ENCODE results near the gene UBN1.
"Not testable (repeated sequence)": the region's sequence is repeated elsewhere in the genome, so short reads cannot be mapped to it uniquely, and the experiment has no call there.

The UBN1 gene

DNA sequence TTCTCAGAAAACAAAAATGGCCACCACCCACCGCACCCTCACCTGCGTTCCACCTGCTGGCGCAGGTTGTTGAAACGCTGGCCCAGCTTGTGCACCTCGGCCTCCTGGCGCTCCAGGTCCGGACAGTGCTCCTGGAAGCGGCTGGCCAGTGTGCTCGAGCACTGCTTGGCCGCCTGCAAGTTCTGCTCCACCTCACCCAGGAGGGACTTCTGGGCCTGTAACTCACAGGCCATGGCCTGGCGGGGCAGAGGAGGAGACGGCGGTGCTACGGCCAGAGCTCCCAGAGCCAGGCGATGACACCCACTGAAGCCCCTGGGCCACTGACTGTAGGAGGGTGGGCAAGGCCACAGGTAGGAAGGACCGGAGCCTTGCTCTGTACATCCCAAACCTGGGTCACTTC lies 43.4 kb downstream of the UBN1 start:
- no peak for DNase-seq

GRCh38 chr16:4891097-4891885 lies 44.0 kb downstream of the UBN1 start:
- no peak for DNase-seq

GRCh38 chr16:4891886-4892216 lies 44.6 kb downstream of the UBN1 start:
- no peak for DNase-seq

DNA sequence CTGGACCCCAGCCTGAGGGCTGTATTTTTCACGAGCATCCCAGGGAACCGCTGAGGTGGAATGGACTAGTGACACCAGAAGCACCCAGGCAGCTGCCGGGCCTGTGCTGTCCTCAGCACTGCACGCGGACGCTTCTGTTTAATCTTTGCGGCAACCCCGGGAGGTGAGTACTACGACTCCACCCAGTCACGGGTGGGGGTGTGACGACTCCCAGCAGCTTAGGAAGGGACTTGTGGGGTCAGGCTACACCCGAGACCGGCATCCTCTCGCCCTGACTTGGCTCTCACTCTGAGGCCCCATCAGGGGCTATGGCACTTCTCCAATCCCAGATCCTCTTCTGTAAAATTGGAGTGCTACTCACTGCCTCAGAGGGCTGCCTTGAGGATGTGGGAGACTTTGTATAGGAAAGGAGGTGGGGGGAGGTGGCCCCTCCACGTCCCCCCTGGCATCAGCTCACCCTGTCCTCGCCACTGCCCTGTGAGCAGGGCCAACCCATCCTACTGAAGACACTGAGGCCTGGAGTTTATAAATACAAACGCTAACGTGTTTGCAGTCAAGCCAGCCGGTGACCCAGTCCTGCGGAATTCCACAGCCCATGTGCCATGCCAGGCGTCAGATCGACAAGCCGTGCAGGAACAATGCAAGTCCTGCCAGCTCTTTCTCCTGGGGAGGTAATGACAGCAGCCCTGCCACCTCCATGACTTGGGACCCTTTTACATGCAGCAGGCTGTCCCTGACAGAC lies 45.3 kb downstream of the UBN1 start:
- no peak for DNase-seq

- DNase-seq: no peak
These were observed 46.0 kb downstream of the UBN1 start for GRCh38 chr16:4893103-4893862.

DNA sequence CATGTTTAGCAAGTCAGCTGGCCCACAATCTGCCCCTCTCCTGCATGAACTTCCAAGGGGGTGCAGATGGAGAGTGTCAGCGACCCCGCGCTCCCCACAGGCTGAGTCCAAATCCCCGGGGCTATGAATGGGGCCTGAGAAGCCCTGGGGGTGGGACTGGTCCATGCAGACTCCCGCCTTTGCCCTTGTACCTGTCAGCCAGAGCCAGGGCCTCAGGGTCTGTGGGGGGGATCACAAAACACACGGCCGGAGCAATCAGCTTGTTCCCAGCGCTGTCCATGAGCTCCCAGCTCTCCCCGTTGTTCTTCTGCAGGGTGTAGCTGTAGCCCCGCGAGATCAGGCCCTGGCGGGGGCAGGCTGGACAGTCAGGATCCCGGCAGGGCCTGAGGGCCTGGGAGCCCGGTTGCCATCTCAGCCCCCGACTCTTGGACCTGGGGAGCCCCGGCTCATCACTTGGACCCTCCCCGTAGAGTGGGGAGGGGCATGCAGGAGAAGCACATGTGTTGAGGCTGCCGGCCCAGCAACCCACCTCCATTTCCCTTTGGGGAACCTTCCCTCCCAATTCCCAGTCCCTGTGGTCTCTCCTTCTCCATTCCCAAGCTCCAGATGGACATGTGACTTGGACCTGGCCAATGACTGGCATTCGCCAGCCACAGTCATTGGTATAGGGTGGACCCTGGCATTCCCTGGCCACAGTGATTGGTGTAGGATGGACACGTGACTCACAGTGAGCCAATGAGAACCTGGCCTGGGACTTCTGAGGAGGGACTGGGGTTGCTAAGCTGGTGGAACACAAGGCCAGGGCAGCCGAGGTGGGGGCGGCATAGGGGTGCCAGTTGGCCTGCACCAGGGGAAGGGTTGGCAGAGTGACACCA lies 47.2 kb downstream of the UBN1 start:
- no peak for DNase-seq

GRCh38 chr16:4895366-4895765 lies 48.1 kb downstream of the UBN1 start:
- no peak for DNase-seq

- not testable (repeated sequence) for DNase-seq
These were observed 49.5 kb downstream of the UBN1 start for GRCh38 chr16:4896761-4897160.

DNA sequence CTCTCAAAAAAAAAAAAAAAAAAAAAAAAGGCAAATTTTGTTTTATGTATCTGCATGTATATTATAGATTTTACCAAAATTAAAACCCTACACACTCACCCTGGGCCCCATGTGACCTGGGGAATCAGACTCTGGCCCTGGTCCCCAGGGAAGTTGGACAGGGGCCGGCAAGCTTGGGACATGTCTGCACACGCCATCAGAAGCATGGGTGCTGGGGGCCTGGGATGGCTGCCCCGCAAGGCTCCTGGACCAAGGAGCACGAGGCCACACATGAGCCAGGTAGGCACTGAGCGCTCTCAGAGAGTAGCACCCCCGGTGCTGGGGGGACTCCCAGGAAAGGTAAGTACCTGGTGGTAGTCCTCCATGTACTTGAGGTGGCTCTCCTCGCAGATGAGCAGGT lies 50.0 kb downstream of the UBN1 start:
- no peak for DNase-seq

DNA sequence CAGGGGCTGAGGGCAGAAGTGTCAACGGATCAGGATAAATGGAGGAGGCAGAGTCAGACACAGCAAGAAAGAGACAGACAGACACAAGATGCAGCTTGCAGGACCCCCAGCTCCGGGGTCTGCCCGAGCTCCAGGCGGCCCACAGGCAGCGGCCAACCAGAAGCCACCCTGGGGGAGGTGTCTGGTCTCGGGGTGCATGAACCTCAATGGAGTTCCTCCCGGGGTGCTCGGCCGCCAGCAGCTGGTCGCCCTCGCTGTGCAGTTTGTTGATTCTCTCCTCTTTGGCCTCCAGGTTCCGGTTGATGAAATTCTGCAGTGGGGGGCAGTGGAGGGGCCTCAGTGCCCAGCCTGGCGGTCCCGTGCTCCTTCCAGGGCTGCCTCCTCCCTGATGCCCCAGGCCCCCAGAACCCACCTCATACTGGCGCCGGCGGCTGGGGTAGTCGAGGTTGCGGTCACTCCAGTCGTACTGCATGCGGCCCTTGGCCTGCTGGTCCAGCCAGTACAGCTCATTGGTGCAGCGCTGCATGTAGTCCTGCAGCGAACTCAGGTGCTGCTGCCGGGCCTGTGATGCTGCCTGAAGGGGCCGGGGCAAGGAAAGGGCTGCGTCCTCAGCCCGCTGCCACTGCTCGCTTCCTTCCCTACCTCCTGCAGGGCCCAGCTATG lies 51.7 kb downstream of the UBN1 start:
- no peak for DNase-seq

GRCh38 chr16:4899474-4899846 lies 52.2 kb downstream of the UBN1 start:
- DNase-seq: no peak

DNA sequence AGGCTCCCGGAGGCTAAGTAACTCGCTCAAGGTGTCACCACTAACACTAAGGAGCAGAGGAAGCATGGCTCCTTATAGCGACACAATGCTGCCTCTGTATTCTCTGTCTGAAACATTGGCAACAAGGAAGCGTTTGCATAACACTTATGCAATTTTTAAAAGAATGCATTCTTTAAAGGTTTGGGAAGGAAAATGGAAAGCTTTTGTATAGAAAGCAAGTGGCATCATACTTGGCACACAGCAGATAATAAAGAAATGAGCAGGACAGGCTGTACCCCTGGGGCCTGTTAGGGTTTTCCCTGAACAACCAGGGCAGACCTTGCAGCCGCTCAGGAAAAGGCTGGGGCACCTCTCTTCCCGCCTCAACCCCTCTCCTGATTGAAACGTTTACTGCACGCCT lies 52.8 kb downstream of the UBN1 start:
- DNase-seq: no peak

- DNase-seq: no peak
These were observed 53.5 kb downstream of the UBN1 start for GRCh38 chr16:4900750-4901149.

- DNase-seq: no peak
These were observed 54.8 kb downstream of the UBN1 start for GRCh38 chr16:4902038-4902437.

DNA sequence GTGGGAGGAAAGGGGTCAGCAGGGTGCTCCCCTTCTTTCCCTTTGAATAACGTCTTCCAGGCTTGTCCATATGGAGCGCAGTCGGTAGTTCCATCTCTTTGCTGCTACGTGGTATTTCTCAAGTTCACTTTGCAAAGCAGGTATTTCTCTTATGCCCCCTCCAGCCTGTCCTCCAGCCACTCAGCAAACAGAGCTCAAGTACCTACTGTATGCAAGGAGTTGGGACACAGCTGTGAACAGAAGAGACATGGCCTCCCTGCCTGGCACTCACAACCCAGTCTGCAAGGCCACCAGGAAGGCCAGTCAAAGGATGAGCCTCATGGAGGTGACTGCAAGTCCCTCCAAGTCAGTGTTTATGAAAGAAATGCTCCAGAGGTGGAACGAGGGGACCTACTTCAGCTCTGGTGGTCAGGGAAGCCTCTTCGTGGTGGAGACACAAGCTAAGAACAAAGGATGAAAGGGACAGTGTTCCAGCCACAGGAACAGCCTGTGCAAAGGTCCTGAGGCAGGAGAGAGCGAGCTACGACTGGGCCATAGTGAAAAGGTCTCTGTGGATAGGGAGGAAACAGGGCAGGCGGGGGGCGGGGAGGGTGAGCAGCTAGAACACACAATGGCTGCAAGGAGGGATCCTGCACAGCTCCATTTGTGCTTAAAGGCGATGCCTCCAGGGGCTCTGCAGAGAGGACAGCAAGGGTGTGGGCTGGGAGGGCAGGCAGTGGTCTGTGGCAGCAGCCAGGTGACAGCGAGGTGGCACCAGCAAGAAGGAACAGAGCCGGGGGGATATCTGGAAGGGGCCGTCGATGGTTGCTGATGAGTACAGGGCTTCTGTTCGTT lies 57.0 kb downstream of the UBN1 start:
- DNase-seq: no peak

DNA sequence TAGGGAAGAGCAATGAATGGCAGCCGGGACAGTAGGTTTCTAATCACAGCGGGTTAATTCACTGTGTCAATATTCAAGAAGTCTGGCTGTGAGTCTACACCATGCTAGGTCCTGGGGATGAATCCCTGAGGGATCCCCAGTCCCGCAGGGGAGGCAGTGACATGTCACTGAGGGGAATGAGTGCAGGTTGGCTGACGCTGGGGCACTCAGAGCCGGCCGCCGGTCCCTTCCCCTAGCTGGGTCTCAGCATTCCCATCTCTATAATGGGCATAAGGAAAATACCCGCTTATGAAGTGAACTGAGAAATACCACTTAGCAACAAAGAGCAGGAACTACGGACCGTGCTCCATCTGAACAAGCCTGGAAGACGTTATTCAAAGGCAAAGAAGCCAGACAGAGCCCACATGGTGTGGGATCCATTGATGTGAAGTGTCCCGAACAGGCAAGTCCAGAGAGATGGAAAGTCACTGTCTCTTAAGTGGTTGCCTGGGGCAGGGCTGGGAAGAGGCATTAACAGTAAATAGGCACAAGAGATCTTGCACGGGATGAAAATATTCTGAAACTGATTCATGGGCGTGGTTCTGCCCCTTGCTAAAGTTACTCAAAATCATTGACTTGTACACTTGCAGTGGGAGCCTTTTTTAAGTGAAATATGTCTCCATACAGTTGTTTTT lies 57.8 kb downstream of the UBN1 start:
- no peak for DNase-seq

DNA sequence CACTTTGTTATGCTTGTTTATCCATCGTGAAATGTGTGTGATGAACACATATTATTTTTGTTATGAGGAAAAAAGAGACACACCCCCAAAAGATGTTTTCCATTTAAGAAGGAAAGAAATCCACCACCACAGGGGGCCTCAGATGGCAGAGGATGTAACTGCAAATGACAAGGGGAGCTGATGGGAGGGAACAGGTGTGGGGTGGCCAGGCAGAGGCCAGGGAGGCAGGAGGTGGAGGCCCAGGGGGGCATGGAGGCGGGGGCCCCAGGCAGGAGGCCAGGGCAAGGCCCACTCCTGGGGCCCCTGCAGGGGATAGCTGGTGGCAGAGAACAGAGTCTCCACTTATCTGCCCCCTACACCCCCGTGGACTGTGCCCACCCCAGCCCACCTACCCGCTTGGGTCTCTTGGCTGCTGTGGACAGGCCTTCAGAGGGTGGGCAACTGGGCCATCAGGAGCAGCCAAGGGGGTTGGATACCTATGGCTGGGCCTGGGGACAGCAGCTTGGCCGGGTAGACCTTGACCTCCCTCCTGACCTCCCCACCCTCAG lies 61.6 kb downstream of the UBN1 start:
- no peak for DNase-seq

DNA sequence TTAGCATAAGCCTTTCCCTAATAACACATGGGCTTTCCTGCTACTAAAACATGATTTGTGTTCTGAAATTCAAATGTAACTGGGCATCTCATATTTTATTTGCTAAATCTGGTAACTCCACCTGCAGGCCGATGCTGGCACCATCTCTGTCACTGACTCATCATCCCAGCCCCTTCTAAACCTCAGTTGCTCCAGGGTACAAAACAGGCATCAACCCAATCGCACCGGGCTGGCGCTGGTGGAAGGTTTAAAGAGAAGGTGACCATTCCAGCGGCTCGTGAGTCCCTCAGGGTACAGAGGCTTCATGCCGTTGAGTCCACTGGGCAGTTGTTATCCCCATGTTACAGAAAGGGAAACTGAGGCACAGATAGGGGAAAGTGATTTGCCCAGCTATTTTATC lies 62.5 kb downstream of the UBN1 start:
- no peak for DNase-seq

GRCh38 chr16:4910828-4911227 lies 63.5 kb downstream of the UBN1 start:
- no peak for DNase-seq

- no peak for DNase-seq
These were observed 64.7 kb downstream of the UBN1 start for GRCh38 chr16:4911970-4912386.
